CD1c-positive myeloid dendritic cell (primary cell): ENCODE measurements around the gene CAMTA2.

ENCODE experiments used
- DNase-seq: peaks from one replicate; pipeline ENCODE4 v3.0.0-alpha.2; 2016; ENCODE audit errors: extremely low spot score

Gene CAMTA2

GRCh38 chr17:4968486-4969046 is 18.9 kb downstream of the CAMTA2 start:
- no peak for DNase-seq

GRCh38 chr17:4967539-4968485 is 19.7 kb downstream of the CAMTA2 start, which contains the start of gene SPAG7:
SPAG7 (minus strand) TSS chr17:4967817; CDS start chr17:4967804, 13 bp downstream.
- peak; percentile 98 for DNase-seq

- DNase-seq: peak; percentile 97
Measured at GRCh38 chr17:4966844-4967538, 20.5 kb downstream of the CAMTA2 start.

GRCh38 chr17:4965311-4965986 is 22.0 kb downstream of the CAMTA2 start:
- DNase-seq: no peak

- no peak for DNase-seq
Measured at GRCh38 chr17:4960279-4960922, 27.1 kb downstream of the CAMTA2 start.

- DNase-seq: no peak
Measured at GRCh38 chr17:4959261-4959965, 28.1 kb downstream of the CAMTA2 start.

- no peak for DNase-seq
Measured at GRCh38 chr17:4958102-4958501, 29.4 kb downstream of the CAMTA2 start.

GRCh38 chr17:4956493-4957061 is 30.9 kb downstream of the CAMTA2 start:
- no peak for DNase-seq

- DNase-seq: no peak
Measured at GRCh38 chr17:4955091-4955490, 32.4 kb downstream of the CAMTA2 start.

- no peak for DNase-seq
Measured at GRCh38 chr17:4953451-4953961, 34.0 kb downstream of the CAMTA2 start.

GRCh38 chr17:4951486-4951885 is 36.0 kb downstream of the CAMTA2 start:
- DNase-seq: no peak

- DNase-seq: no peak
Measured at GRCh38 chr17:4950746-4951204, 36.7 kb downstream of the CAMTA2 start, which contains the start of gene ENO3. ENO3 (plus strand) TSS chr17:4951119; CDS start chr17:4951830, 711 bp downstream.

- peak; percentile 35 for DNase-seq
Measured at GRCh38 chr17:4950075-4950745, 37.3 kb downstream of the CAMTA2 start.

- peak; percentile 88 for DNase-seq
Measured at GRCh38 chr17:4949321-4950074, 38.0 kb downstream of the CAMTA2 start.

GRCh38 chr17:4948931-4949320 is 38.5 kb downstream of the CAMTA2 start:
- DNase-seq: peak; percentile 94

- DNase-seq: peak; percentile 98
Measured at GRCh38 chr17:4948166-4948930, 39.1 kb downstream of the CAMTA2 start, which contains the start of gene PFN1. PFN1 (minus strand) TSS chr17:4948530; CDS start chr17:4948394, 136 bp downstream.

- peak; percentile 68 for DNase-seq
Measured at GRCh38 chr17:4947411-4948165, 39.9 kb downstream of the CAMTA2 start.
